ENCODE data around the gene PTGES. TPM values are rescaled to one million over a fixed set of nuclear protein-coding genes. Genes with fewer than 3 reads are reported as not detected.

Gene PTGES
- total and polyA plus RNA-seq, 10 of the 15 experiments (the other 5 are each of a cell fraction or from before 2014, with no cell fraction given), result 0.57 TPM; not detected in 9

DNA sequence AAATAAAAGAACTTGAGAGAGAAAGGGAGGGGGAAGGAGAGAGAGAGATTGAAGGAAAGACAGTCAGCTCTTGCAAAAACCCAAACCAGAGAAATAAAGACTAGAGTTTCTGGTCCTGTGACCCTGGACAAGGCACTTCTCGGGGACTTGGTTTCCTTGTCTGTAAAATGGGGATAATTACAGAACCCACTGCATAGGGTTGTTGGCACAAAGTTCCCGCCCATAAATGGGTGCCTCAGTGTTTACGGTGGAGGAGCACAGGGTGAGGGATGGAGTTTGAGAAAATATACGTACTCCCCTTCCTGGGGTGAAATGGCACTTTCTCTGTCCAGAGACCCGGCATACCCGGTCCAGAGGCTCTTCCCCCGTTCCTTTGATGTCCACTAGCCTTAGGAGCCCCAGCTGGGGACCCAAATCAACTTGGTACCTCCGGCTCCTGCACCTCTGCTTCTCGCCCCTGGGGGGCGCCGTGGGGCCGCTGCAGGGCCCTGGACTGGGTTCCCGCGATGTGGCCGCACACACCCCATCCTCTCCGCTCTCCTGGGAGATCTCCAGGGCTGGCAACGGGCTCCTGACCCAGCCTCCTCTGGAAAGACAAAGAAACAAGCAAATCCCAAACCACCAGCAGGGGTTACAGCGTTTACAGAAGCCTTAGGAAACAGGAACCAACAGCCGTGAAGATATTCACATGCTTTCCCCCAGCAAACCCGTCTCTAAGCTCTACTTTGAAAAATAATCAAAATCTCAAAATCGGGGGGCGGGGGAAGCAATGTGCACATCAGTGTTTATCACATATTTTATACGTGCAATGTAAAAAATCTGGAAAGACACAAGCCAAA lies 26.3 kb downstream of the PTGES start:
- CTCF ChIA-PET, result interaction anchor here (0.6 to 5.1 kb wide), 15 partner anchors 11 to 225 kb away, joined by 3 to 45 read pairs (median 4); no protein-coding TSS in a partner anchor
- Histone ChIP-seq H3K4me2 (ENCODE audit: control insufficient read depth, insufficient read depth) (no peak overlapping the region), H3K27me3 (replicated peaks in 1 of 2; ENCODE audit: control insufficient read depth in 2 of 2, insufficient read depth in 2 of 2, low read length in 1 of 2) (no peaks in the 10 kb centered on the region; a peak in 1 of 4 replicates), H3K27ac (ENCODE audit: control insufficient read depth, insufficient read depth) (no peak overlapping the region), H3K79me2 (ENCODE audit: control insufficient read depth, insufficient read depth, low read length) (no peaks in the 10 kb centered on the region), H3K9ac (ENCODE audit: control insufficient read depth, insufficient read depth, low read length) (no peak overlapping the region), H3K4me3 (no peak overlapping the region), H2AFZ (ENCODE audit: control insufficient read depth, low read depth, low read length) (no peak overlapping the region), H4K20me1 (ENCODE audit: control insufficient read depth, insufficient read depth) (no peaks in the 10 kb centered on the region), H3K9me3 (replicated peaks; ENCODE audit: control insufficient read depth, insufficient read depth, low read length) (no peaks in the 10 kb centered on the region), H3K4me1 (ENCODE audit: control insufficient read depth, insufficient read depth, low read length) (no peaks in the 10 kb centered on the region), H3K36me3 (ENCODE audit: control insufficient read depth in 2 of 2, insufficient read depth in 2 of 2, low read length in 1 of 2) (no peaks in the 10 kb centered on the region)
- POLR2A ChIA-PET, result no interaction called here
- WGBS (ENCODE audit: insufficient coverage, insufficient replicate concordance, low lambda C conversion rate, missing lambda C conversion rate), result 12% methylated on average over 23 of the region's 23 CpGs
- RAD21 ChIA-PET (ENCODE audit: unreplicated experiment), result interaction anchor here (0.7 to 2.0 kb wide), 10 partner anchors 13 to 1285 kb away, joined by 3 to 15 read pairs (median 4); no protein-coding TSS in a partner anchor
- peak; percentile 94 for ATAC-seq
- in situ Hi-C loops (cut with MboI), result no loop called here
- SMC1A ChIA-PET (ENCODE audit: uncharacterized antibody, unreplicated experiment), result interaction anchor here (0.6 to 1.5 kb wide), 6 partner anchors 11 to 501 kb away, joined by 3 to 6 read pairs (median 4); no protein-coding TSS in a partner anchor
- DNase-seq (ENCODE audit: low read depth, low spot score), result no peak
- no peak for FAIRE-seq
- TF ChIP-seq NFXL1 (IDR thresholded peaks at IDR 0.05; ENCODE audit: borderline replicate concordance) (no peak), RAD21 (IDR thresholded peaks at IDR 0.05; ENCODE audit: insufficient read depth, low read depth, low read length) (peak; percentile 66), SMC3 (IDR thresholded peaks at IDR 0.05; ENCODE audit: borderline replicate concordance, low read length) (peak; percentile 59; the same call in 1 of the 2 replicates), YY1 (IDR thresholded peaks at IDR 0.05; ENCODE audit: low read depth, low read length) (0 out of 2 replicates have a peak, but pooled peaks have one; percentile 22), FOXM1 (IDR thresholded peaks at IDR 0.05; ENCODE audit: low read depth, low read length) (no peak)
- TF ChIP-seq, protein P1, sequence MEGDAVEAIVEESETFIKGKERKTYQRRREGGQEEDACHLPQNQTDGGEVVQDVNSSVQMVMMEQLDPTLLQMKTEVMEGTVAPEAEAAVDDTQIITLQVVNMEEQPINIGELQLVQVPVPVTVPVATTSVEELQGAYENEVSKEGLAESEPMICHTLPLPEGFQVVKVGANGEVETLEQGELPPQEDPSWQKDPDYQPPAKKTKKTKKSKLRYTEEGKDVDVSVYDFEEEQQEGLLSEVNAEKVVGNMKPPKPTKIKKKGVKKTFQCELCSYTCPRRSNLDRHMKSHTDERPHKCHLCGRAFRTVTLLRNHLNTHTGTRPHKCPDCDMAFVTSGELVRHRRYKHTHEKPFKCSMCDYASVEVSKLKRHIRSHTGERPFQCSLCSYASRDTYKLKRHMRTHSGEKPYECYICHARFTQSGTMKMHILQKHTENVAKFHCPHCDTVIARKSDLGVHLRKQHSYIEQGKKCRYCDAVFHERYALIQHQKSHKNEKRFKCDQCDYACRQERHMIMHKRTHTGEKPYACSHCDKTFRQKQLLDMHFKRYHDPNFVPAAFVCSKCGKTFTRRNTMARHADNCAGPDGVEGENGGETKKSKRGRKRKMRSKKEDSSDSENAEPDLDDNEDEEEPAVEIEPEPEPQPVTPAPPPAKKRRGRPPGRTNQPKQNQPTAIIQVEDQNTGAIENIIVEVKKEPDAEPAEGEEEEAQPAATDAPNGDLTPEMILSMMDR (IDR thresholded peaks at IDR 0.05 in 2 of 3, conservative IDR thresholded peaks at IDR 0.05 in 1 of 3; ENCODE audit: control insufficient read depth in 2 of 3, extremely low read depth in 1 of 3, insufficient read depth in 1 of 3, low read depth in 3 of 3, low read length in 3 of 3), result peak; percentile 80 to 93 (median 85)
- TF ChIP-seq, protein P2, sequence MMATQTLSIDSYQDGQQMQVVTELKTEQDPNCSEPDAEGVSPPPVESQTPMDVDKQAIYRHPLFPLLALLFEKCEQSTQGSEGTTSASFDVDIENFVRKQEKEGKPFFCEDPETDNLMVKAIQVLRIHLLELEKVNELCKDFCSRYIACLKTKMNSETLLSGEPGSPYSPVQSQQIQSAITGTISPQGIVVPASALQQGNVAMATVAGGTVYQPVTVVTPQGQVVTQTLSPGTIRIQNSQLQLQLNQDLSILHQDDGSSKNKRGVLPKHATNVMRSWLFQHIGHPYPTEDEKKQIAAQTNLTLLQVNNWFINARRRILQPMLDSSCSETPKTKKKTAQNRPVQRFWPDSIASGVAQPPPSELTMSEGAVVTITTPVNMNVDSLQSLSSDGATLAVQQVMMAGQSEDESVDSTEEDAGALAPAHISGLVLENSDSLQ (IDR thresholded peaks at IDR 0.05), result no peak
- TF ChIP-seq, protein P3, sequence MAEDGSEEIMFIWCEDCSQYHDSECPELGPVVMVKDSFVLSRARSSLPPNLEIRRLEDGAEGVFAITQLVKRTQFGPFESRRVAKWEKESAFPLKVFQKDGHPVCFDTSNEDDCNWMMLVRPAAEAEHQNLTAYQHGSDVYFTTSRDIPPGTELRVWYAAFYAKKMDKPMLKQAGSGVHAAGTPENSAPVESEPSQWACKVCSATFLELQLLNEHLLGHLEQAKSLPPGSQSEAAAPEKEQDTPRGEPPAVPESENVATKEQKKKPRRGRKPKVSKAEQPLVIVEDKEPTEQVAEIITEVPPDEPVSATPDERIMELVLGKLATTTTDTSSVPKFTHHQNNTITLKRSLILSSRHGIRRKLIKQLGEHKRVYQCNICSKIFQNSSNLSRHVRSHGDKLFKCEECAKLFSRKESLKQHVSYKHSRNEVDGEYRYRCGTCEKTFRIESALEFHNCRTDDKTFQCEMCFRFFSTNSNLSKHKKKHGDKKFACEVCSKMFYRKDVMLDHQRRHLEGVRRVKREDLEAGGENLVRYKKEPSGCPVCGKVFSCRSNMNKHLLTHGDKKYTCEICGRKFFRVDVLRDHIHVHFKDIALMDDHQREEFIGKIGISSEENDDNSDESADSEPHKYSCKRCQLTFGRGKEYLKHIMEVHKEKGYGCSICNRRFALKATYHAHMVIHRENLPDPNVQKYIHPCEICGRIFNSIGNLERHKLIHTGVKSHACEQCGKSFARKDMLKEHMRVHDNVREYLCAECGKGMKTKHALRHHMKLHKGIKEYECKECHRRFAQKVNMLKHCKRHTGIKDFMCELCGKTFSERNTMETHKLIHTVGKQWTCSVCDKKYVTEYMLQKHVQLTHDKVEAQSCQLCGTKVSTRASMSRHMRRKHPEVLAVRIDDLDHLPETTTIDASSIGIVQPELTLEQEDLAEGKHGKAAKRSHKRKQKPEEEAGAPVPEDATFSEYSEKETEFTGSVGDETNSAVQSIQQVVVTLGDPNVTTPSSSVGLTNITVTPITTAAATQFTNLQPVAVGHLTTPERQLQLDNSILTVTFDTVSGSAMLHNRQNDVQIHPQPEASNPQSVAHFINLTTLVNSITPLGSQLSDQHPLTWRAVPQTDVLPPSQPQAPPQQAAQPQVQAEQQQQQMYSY (CRISPR knock-in tag; IDR thresholded peaks at IDR 0.05), result no peak
- intact Hi-C loops (cut with micrococcal nuclease; ENCODE audit: unreplicated experiment), result no loop called here
- BruUV-seq (replicated peaks), result no TSS peak

Data from GM12878 (cell line).